Measurements from ENCODE around the gene ZNF565.
"Not testable (repeated sequence)": the region's sequence is repeated elsewhere in the genome, so short reads cannot be mapped to it uniquely, and the experiment has no call there.

Gene ZNF565

GRCh38 chr19:36152019-36152351 lies 62.5 kb downstream of the ZNF565 start:
- DNase-seq (ENCODE audit: extremely low read depth in 1 of 2, low read depth in 1 of 2), result no peak

GRCh38 chr19:36151144-36152018 lies 63.1 kb downstream of the ZNF565 start:
- DNase-seq (ENCODE audit: extremely low read depth in 1 of 2, low read depth in 1 of 2), result no peak

GRCh38 chr19:36150586-36150985 lies 63.9 kb downstream of the ZNF565 start:
- no peak for DNase-seq (ENCODE audit: extremely low read depth in 1 of 2, low read depth in 1 of 2)

- DNase-seq (ENCODE audit: extremely low read depth in 1 of 2, low read depth in 1 of 2), result no peak
Observed at GRCh38 chr19:36149673-36150406, 64.6 kb downstream of the ZNF565 start.

GRCh38 chr19:36144624-36145023 lies 69.8 kb downstream of the ZNF565 start:
- no peak for DNase-seq (ENCODE audit: extremely low read depth in 1 of 2, low read depth in 1 of 2)

- no peak for DNase-seq (ENCODE audit: extremely low read depth in 1 of 2, low read depth in 1 of 2)
Observed at GRCh38 chr19:36142496-36142895, 72.0 kb downstream of the ZNF565 start.

- DNase-seq (ENCODE audit: extremely low read depth in 1 of 2, low read depth in 1 of 2), result no peak
Observed at GRCh38 chr19:36142046-36142445, 72.4 kb downstream of the ZNF565 start.

GRCh38 chr19:36141039-36141927 lies 73.2 kb downstream of the ZNF565 start:
- DNase-seq (ENCODE audit: extremely low read depth in 1 of 2, low read depth in 1 of 2), result peak; percentile 72 to 74

GRCh38 chr19:36140304-36141038 lies 74.0 kb downstream of the ZNF565 start:
- DNase-seq (ENCODE audit: extremely low read depth in 1 of 2, low read depth in 1 of 2), result no peak

- DNase-seq (ENCODE audit: extremely low read depth in 1 of 2, low read depth in 1 of 2), result peak; percentile 94 to 95
Observed at GRCh38 chr19:36139473-36140303, 74.8 kb downstream of the ZNF565 start, which contains the start of gene CAPNS1. TSS of gene CAPNS1 (plus strand) at chr19:36140066. CDS start at chr19:36141012, 946 bp downstream.

- no peak for DNase-seq (ENCODE audit: extremely low read depth in 1 of 2, low read depth in 1 of 2)
Observed at GRCh38 chr19:36139120-36139472, 75.4 kb downstream of the ZNF565 start.

- DNase-seq (ENCODE audit: extremely low read depth in 1 of 2, low read depth in 1 of 2), result no peak
Observed at GRCh38 chr19:36136964-36137686, 77.3 kb downstream of the ZNF565 start.

GRCh38 chr19:36134867-36135266 lies 79.6 kb downstream of the ZNF565 start:
- not testable (repeated sequence) for DNase-seq (ENCODE audit: extremely low read depth in 1 of 2, low read depth in 1 of 2)
